CD4-positive, alpha-beta T cell treated with Interleukin-10 for 1 hour (primary cell): ENCODE measurements around the gene NR3C2.
"Not testable (repeated sequence)": the region's sequence is repeated elsewhere in the genome, so short reads cannot be mapped to it uniquely, and the experiment has no call there.

Experiments used
- DNase-seq: peaks from one replicate; pipeline ENCODE4 v3.0.0-alpha.2; 2020

NR3C2 gene

GRCh38 chr4:148152868-148153625 lies 289.2 kb downstream of the NR3C2 start:
- no peak for DNase-seq

- no peak for DNase-seq
Observed at GRCh38 chr4:148151806-148152205, 290.4 kb downstream of the NR3C2 start.

- no peak for DNase-seq
Observed at GRCh38 chr4:148145475-148145874, 296.7 kb downstream of the NR3C2 start.

- DNase-seq = no peak
Observed at GRCh38 chr4:148143174-148143573, 299.0 kb downstream of the NR3C2 start.

GRCh38 chr4:148141501-148141900 lies 300.7 kb downstream of the NR3C2 start:
- DNase-seq = no peak

- no peak for DNase-seq
Observed at GRCh38 chr4:148126825-148127224, 315.4 kb downstream of the NR3C2 start.

GRCh38 chr4:148124512-148124911 lies 317.7 kb downstream of the NR3C2 start:
- no peak for DNase-seq

GRCh38 chr4:148123161-148123560 lies 319.1 kb downstream of the NR3C2 start:
- not testable (repeated sequence) for DNase-seq

GRCh38 chr4:148120216-148120615 lies 322.0 kb downstream of the NR3C2 start:
- DNase-seq = no peak

GRCh38 chr4:148118633-148119032 lies 323.6 kb downstream of the NR3C2 start:
- DNase-seq = no peak

GRCh38 chr4:148118179-148118578 lies 324.0 kb downstream of the NR3C2 start:
- no peak for DNase-seq

- no peak for DNase-seq
Observed at GRCh38 chr4:148116969-148117368, 325.2 kb downstream of the NR3C2 start.

- DNase-seq = no peak
Observed at GRCh38 chr4:148116264-148116663, 325.9 kb downstream of the NR3C2 start.

- no peak for DNase-seq
Observed at GRCh38 chr4:148114436-148114835, 327.8 kb downstream of the NR3C2 start.

- DNase-seq = no peak
Observed at GRCh38 chr4:148112231-148112982, 329.8 kb downstream of the NR3C2 start.

- no peak for DNase-seq
Observed at GRCh38 chr4:148110169-148110568, 332.0 kb downstream of the NR3C2 start.

GRCh38 chr4:148109216-148109615 lies 333.0 kb downstream of the NR3C2 start:
- DNase-seq = no peak

- no peak for DNase-seq
Observed at GRCh38 chr4:148108766-148109165, 333.4 kb downstream of the NR3C2 start.

GRCh38 chr4:148103597-148104355 lies 338.4 kb downstream of the NR3C2 start:
- DNase-seq = no peak

GRCh38 chr4:148101790-148102189 lies 340.4 kb downstream of the NR3C2 start:
- no peak for DNase-seq

- DNase-seq = no peak
Observed at GRCh38 chr4:148101235-148101634, 341.0 kb downstream of the NR3C2 start.

GRCh38 chr4:148097801-148098200 lies 344.4 kb downstream of the NR3C2 start:
- no peak for DNase-seq

GRCh38 chr4:148095346-148095923 lies 346.8 kb downstream of the NR3C2 start:
- DNase-seq = no peak
